ENCODE results near the gene SHISAL1. TPM values are rescaled to one million over a fixed set of nuclear protein-coding genes. Genes with fewer than 3 reads are reported as not detected.

Gene SHISAL1
- total RNA-seq, 1 donor from 2014 or later: 0.99 TPM

DNA sequence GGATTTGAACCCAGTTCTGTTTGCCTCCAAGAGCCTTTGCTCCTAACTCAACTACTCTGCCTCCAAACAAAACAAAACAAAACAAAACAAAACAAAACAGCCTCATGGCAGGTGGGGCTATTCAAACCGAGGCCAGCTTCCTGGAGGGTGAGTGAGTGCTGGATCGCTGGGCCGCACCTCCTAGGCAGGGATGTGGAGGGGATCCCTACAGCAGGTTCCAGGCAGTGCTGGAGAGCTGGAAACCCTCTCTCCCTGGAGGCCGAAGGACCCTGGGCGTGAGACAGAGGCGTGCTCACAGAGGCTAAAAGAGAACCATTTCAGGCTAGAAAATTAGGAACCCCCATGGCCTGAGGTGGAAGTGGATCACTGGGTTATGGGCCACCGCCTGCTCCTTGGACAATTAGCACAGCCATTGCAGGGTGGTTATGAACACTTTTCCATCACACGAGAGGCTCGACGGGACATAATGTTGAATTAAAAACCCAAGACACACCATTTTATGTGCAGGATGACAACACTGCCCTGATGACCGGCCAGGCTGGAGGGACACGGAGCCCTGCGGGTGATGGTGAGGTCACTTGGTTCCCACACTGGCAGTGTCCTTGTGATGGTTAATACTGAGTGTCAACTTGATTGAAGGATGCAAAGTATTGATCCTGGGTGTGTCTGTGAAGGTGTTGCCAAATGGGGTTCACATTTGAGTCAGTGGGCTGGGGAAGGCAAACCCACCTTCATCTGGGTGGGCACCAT lies 35.2 kb downstream of the SHISAL1 start:
- DNase-seq: no peak

DNA sequence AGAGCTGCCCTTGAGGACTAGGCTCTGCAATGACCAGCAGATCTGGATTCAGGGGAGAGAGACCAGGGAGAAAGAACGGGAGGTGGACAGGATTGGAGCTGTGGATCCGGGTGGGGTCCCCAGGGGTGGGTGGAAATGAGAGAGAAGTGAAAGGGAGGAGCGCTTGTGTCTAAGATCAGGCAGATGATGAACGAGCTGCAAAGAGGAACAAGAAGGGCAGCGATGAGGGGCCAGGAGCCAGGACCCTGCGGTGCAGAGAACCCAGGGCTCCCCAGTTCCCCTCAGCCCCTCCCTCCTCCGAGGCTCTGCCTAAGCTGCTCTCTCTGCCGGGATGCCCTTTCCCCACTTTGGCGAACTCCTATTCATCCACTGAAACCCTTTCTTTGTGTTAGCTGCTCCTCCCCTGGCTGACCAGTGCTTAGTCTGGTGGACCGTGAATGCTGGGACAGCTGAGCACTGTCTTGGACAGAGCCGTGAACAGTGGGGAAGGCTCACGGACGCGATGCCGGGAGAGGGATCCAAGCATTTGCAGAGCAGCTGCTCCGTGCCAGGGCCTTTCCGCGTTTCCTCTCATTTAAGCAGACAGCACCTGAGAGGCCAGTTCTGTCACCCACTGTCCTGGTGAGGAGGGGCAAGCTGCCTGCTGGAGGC lies 35.9 kb downstream of the SHISAL1 start:
- no peak for DNase-seq

DNA sequence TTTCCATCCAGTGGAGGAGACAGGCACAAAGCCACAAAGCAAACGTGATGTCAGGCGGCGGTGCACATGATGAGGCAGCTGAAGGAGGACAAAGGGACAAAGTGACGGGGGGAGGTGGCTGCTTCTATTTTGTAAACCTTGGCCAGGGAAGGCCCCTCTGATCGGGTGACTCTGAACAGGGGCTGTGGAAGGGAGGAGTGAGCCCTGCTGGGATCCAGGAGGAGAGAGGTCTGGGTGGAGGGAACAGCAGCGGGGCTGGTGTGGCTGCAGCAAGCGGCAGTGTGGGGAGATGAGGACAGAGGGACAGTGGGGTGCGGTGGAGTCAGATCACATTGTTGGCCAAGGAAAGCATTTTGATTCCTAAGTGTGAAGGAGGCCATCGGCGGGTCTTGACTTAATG lies 36.7 kb downstream of the SHISAL1 start:
- DNase-seq: no peak

DNA sequence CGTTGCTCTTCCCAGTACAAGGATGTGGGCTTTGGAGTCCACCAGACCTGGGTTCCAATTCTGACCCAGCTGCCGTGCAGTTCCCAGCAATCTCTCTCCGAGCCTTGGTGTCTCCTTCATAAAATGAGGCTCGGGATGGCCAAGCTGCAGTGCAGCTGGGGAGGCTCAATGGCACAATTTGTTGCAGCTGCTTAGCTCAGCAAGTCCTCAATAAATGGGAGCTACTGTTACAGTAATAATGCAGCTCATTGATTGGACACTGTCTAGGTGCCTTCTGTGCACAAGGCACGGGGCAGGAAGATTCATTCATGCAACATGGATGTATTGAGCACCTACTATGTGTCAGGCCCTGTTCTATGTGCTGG lies 37.1 kb downstream of the SHISAL1 start:
- DNase-seq: no peak

DNA sequence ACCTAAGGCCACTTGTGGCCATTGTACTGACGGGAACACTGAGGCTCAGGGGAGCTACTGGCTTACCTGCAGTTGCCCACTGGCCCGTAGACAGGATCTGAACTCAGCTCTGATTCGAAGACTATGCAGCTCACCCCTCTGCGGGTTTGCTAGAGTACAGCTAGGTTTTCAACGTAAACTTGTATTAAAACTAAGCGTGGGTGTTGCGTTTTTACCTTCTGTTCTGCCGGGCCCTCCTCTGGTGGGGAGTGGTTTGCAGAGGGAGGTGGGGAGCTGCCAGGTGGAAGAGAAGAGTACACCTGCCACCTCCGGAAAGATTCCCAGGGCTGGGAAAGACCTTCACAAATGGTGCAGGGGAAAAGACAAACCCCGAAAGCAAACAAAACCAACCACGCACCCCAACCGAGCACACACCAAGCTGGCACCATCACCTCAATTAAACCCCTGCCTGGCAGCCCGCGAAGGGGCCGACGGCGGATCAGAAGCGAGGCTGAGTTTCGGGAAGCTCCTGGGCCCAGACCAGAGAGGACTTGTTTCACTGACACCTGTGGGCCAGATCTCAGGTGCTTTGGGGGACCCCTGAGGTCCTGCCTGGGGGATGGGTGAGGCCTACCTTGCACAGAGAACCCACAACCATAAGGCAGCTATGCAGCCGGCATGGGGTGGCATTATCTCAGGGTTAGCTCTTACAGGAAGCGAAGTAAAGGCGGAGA lies 37.7 kb downstream of the SHISAL1 start:
- DNase-seq: no peak

DNA sequence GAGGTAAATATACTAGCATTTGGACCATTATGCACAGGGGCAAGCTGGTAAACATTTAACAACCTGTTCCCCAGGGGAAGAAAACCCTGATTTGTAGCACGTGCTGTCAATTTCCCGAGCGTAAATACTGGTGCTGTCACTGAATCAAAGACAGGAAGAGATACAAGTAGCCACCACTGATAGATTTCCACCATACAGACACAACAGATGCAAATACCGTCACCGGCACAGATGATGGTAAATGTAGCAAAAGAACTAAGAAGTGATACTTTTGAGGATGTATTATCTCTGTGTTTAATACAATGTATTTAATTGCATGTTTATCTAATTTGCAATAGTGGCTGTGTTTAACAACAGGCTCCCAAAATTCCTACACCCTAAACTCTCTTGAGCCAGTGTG lies 39.6 kb downstream of the SHISAL1 start:
- no peak for DNase-seq

DNA sequence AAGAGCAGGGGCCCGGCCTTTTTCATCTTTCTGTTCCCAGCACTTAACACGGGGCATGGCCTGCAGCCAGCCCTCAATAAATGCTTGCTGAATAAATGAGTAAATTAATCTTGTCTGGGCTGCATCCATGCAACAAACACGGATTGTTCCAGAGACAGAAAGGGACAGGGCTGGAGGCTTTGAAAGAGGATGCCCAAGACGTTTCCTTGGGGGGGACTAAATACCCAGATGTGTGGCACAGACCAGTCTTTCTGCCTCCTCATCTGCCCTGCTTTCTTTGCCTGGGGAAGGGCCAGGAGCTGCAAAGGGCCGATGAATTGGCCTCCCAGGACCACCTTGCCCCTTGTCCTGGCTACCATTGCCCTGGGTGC lies 40.4 kb downstream of the SHISAL1 start:
- DNase-seq: no peak

DNA sequence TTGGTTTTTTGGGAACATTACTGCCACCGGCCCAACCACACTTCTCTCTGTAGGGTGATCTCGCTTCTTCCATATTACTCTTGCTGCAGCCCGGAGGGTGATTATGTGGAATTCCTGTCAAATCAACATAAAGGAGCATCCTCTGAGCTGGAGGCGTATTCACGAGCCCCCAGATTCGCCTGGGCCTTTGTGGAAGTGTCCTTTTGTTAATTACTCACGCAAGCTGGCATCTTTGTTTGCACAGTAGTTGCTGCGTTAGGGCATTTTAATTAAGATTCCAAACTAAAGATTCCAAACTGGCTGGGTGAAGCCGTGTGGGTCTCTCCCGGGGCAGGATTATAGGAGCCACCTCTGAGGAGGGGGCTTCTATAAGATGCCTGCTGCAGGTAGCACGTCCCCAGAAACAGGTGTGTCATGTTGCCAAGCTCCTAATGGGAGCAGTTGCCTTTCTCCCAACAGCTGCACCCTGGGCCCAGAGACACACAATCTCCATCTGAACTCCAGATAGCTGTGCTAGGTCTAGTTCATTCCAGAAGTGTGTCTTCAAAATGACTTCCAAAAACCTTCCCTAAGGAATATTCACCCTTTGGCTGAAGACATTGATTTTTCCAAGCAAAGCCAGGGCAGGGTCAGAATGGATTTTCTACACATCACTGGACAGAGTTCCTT lies 40.9 kb downstream of the SHISAL1 start:
- DNase-seq: no peak

DNA sequence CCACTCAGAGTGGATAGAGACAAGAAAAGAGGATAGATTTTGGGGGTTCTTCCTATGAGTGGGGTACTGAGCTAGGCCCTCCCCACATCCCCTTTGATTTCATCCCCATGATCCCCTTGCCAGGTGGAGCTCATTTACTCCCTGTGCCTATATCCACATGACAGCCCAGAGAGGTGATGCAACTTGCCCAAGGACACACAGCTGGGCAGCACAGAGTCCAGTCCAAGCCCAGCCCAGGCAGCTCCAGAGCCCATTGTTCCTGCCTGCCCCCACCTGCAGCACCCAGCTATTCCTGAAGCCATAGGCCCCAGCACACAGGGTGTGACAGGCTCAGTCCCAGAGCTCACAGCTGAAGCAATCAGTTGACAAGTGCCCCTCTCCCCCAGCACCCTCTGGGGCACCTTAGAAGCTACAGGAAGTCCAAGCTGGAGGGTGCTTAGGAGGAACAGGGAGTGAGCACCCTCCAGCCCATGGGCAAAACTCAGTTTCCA lies 41.7 kb downstream of the SHISAL1 start:
- DNase-seq: no peak

DNA sequence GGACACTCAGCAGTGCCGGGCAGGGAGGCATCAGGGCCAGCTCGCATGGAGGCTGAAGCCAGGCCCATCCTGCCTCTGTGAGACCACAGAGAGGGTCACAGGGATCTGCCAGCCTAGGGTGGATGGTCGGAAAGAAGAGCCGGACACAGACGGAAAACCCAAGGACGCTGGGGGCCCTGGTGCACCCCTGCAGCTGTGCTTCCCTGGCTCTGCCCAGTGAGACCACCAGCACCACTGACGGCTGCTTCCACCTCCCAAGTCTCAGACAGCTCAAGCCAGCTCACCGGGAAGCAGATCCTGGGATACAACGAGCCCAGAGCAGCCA lies 42.2 kb downstream of the SHISAL1 start:
- no peak for DNase-seq

DNA sequence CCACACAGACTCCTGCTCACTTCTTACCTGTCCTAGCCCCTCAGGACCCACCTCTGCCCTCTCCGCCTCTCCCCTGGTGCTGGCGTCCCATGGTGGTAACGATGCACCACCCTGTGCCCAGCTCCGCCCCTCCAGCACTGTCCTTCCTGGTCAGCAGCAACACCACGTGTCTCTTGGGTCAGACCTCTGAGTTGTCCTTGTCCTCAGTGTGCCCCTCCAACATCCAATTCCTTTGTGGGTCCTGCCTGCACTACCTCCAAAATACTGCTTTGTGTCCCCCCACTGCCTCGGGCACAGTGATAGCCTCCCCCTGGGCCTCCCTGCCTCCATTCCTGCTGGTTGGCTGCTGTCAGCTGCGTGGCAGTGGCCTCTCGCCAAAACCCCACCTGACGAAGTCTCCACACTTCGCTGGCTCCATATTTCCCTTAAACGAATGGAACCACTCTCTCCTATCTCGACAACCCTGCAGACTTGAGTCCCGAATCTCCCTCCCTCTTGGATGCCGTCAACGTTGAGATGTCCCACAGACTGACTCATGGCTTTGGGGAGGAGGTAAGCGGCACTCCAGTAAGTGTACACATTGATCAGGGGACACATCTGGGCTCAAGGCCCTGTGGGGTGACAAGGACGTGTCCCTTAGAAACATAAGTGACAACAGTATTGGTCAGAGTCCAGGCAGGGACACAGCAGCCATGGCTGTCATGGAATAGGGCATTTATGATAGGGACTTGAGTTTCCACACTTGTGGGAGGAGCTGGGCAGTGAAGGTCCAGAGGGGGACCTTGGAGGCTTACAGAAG lies 42.8 kb downstream of the SHISAL1 start:
- no peak for DNase-seq

DNA sequence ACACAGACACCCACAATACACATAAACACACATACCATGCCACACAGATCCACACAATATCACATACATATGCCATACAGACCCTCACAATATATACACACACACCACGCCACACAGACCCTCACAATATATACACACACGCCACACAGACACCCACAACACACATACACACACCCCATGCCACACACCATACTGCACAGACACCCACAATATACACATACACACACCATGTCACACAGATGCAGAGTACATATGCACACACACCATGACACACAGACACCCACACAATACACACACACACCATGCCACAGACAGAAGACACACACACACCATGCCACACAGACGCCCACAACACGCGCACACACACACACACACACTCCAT lies 43.6 kb downstream of the SHISAL1 start:
- DNase-seq: no peak

DNA sequence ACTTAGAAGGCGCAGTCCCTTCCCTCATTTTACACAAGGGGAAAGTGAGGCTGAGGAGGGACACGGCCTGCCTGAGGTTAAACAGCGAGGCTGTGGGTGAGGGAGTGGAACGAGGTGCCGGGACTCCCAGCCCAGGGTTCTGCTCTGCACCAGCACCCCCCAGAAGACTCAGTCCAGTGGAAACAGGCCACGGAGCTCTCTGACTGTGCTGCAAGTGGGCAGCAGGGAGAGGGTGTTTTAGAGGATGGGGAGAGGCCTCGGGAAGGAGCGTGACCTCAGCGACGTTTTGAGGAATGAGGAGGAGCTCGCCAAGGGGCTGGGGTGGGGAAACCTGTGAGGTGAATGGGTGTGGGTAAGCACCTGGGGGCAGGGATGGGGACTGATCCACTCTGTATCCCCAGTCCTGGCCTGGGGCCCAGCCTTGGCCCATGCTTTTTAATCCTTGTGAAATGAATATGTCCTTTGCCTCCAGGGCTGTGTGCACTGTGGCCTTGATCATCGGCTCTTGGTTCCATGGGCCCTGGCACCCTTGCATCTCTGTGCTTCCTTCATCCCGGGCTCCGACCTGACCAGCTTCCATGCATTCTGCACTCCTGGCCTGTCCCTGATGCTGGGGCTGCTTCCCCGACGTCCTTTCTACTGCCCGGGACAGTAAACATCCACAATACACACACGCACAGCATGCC lies 44.2 kb downstream of the SHISAL1 start:
- DNase-seq: no peak

DNA sequence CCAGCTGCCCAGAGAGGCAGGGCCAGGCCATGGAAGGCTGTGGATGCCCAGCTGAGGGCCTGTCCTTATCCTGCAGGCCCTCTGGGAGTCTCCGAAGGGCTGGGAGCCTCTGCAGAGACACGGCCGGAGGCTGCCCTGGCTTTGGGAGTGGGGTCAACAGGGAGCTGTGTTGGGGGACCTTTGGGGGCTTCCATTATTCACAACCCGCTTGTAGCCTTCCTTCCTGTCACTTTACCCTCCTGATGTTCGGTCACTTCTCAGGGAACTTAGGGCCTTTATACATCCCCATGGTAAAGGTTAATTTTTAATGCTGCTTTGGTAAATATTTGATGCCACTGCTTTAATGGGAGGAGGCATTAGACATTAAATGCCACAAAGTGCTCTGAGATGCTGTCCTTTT lies 44.9 kb downstream of the SHISAL1 start:
- no peak for DNase-seq

DNA sequence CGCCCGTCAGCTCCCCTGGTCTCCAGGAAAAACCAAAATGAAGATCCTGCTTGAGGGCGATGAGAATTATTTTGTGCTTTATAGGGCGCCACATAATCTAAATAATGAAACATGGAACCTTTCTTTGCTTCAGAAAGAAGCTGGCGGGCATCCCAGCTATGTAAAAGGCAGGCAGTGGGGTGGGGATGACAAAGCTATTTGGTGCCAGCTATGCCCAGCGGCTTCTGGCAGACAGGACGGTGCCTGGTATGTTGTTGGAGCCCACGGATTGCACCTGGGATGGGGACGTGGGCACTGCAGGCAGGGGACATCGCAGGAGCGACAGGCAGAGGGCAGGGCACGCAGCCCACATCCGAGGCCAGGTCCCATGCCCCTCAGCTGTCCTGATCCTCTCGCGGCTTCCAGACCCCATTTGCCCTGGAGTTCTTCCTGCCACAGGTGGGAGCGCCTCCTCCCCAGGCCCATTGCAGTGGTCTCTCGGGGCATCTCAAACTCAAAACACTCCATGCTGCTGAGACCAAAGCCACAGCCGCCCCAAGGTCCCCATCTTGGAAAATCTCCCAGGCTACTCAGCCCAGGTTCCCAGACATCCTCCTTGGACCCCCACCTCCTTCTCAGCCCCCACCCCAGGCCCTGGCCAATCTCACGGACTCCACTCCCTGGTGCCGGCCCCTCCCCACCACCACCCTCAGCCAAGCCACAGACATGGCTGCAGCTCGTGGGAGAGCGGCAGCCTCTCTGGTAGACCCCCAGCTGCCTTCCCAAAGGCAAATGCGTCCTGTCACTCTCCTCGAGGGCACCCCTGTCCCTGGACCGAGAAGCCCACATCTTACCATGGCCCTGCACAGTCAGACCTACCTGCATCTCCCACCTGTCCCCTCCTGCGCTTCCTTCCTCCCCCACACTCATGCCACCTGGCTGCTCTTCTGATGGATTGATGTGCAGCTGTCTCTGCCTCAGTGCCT lies 45.7 kb downstream of the SHISAL1 start:
- no peak for DNase-seq

DNA sequence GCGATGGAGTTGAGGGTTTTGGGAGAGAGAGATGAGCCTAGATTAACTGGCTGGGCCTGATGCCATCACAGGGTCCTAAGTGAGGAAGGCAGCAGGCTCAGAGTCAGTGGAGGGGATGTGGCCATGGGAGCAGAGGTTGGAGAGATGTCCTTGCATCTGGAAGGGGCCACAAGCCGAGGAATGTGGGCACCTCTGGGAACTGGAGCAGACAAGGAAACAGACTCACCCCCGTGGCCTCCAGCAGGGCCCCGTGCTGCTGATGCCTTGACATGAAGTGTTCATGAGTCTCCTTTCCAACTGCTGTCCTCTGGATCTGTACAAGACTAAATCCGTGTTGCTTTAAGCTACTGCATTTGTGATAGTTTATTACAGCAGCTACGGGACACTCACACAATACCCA lies 49.2 kb downstream of the SHISAL1 start:
- no peak for DNase-seq

DNA sequence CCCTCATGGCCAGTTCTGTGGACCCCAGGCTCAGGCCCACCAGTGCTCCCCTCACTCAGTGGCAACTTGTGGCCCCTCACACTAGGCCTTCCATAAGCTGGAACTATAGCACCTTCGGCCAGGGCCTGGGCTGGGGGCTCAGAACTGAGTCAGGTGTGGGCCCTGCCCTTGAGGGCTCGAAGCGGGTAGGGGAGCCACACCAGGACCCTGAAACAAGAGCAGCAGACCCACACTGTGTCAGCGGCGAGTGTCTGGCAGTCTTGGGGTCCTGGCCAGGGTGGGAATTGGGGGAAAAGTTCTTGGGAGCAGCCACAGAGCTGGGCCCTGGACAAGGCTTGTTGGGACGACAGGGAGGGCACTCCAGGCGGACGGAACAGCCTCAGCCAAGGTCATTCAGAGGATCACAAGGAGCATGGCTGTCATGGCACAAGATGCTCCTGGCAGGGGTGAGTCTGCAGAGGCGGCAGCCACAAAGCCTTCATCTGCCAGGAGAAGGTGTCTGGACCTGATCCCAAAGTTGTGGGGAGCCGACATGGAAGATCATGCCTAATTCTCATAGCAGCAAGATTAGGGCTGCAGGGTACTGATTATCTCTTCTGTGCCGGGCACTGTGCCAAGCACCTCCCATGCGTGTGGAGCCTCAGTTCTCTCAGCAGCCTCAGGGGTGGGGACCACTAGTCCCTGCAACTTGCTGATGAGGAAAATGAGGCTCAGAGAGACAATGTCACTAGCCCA lies 50.7 kb downstream of the SHISAL1 start:
- DNase-seq: no peak

DNA sequence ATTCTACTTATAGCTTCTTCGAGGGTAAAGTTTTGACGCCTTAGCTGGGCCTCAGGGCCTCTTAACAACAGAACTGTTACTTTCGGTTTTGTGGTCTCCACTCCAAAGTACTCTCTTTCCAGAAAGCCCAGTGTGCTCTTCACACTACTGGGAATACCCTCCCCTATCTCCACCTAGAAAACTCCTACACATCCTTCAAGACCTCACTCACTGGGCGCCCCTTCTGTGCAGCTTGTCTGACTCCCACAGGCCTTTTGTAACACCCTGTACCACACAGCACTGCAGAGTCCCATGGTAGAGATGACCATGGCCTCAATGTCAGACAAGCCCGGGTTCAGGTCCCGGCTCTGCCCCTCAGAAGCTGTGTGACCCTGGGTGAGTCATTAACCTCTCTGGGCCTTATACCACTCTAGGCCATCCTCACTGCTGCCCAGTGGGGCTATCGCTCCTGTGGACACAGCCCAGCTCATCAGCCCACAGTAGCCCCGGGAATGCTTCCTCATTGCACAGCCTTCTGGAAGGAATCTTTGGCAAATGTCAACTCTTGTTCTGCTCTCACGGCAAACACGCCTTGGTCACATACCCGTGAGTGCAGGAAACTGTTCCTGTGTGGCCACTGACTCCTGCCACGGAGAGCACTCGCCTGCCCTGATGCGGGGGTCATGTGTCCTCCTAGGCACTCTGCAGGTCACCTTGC lies 51.4 kb downstream of the SHISAL1 start:
- no peak for DNase-seq
